HG02588 (cell line): ENCODE data around the gene TSPAN31.
"Not testable (repeated sequence)": the region's sequence is repeated elsewhere in the genome, so short reads cannot be mapped to it uniquely, and the experiment has no call there.

ENCODE experiments used
- ATAC-seq: cut with Tn5 transposase; IDR thresholded peaks from one replicate; pipeline ENCODE4 v1.9.1; 2021; ENCODE audit warnings: mild to moderate bottlenecking, moderate library complexity; ENCODE audit not compliant: unreplicated experiment

TSPAN31 gene

GRCh38 chr12:57765698-57766463 lies 21.0 kb downstream of the TSPAN31 start:
- ATAC-seq = no peak

DNA sequence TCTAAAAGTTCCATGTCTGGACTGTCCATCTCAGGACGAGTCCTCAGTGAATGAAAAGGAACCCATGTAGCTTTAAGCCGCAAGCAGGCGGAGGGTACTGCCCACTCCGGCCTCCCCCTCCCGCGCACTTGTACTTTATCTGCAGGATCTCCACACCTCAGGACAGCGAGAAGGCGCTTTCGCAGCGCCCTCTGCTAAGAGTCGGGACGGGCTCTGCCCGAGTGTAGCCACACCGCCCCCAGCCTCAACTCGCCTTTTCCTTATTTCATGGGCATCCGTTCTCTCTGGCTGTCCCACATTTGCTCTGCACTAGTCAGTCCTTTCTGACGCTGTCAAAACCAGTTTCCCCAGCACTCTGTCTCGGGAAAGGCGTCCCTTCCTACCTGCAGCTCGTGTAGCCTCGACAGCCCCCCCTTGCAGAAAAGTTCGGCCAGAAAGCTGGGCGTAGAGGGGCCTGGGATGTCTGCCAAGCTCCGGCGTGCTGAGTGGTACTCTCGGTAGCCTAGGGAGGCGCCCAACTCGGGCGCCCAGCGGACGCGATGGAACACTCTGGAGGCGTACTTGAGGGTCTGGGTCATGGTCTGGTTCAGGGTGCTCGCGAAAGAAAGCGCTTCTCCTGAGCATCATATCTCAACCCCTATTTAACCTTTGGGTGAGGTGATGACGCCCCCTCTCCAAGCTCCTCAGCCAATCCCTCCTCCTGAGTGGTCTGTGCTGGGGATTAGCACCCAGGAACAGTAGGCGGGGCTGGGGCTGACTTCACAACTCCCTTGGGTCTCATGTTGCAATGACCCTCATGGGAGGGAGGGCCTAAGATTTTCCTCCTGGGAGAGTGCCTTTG lies 21.8 kb downstream of the TSPAN31 start, which contains the start of gene CYP27B1:
Gene CYP27B1, minus strand, starts transcription at position 615 of the 841 bp plus-strand sequence. Its CDS starts 37 bp downstream, at position 578.
- no peak for ATAC-seq

GRCh38 chr12:57767305-57767698 lies 22.5 kb downstream of the TSPAN31 start:
- ATAC-seq = no peak

DNA sequence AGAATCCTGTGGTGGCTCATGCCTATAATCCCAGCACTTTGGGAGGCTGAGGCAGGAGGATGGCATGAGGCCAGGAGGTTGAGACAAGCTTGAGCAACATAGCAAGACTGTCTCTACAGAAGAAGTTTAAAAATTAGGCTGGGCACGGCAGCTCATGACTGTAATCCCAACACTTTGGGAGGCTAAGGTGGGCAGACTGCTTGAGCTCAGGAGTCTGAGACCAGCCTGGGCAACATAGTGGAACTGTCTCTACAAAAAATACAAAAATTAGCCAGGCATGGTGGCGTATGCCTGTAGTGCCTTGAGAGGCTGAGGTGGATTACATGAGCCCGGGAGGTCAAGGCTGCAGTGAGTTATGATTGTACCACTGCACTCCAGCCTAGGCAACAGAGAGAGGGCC lies 23.0 kb downstream of the TSPAN31 start:
- ATAC-seq = no peak

DNA sequence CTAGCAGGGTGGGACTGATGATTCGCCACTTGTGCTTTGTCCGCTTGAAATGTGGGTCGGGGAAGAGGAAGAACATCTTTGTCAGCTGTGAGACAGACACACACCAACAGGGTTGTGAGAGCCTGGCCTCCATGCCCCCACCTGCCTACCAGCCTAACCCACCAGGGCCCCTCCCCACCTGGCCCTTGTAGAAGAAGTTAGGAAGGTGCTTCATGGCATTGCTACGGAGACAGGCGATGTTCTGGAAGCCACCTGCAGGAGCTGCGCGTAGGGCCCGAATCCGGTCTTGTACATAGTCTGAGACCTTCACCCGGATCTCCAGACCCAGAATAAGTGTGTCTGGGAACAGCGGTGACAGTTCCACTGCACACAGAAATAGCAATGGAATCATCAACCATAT lies 24.8 kb downstream of the TSPAN31 start:
- no peak for ATAC-seq

- no peak for ATAC-seq
Measured at GRCh38 chr12:57770734-57771133, 25.9 kb downstream of the TSPAN31 start.

DNA sequence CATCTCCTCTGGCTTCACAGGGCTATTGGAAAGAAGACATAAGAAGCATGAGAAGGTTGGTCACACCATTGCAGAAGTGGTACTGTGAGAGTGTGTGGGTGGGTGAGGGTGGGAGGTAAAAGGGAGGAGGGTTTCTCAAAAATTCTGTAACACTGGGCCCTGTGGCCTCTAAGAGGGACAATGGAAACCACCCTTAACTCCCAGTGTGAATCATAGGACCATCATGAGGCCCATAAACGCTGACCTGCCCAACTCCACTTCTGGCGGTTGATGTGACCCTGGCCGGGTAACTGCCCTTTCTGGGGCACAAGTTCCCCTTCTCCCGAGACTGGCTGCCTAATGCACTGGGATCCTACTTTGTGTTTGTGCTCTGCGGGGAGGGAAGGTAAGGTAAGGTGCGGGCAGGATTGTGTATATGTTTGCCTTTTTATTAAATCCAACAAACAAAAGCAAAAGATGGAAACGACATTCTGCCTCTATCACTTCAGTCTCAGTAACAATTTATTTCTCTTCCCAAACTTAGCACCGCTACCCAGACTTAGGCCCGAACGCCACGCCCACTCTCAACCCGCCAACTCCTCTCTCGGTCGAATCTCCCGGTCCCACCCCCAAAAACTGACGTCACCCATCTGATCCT lies 26.5 kb downstream of the TSPAN31 start:
- ATAC-seq = peak; percentile 65

- ATAC-seq = peak; percentile 76
Measured at GRCh38 chr12:57771873-57772428, 27.1 kb downstream of the TSPAN31 start, which contains the start of gene METTL1. Gene METTL1 (minus strand): TSS chr12:57772105. CDS start chr12:57772083, 22 bp downstream.

- peak; percentile 25 for ATAC-seq
Measured at GRCh38 chr12:57772429-57773322, 27.8 kb downstream of the TSPAN31 start, which contains the start of gene EEF1AKMT3. Gene EEF1AKMT3 (plus strand): TSS chr12:57772614. CDS start chr12:57772725, 111 bp downstream.

GRCh38 chr12:57774634-57775033 lies 29.8 kb downstream of the TSPAN31 start:
- ATAC-seq = not testable (repeated sequence)

DNA sequence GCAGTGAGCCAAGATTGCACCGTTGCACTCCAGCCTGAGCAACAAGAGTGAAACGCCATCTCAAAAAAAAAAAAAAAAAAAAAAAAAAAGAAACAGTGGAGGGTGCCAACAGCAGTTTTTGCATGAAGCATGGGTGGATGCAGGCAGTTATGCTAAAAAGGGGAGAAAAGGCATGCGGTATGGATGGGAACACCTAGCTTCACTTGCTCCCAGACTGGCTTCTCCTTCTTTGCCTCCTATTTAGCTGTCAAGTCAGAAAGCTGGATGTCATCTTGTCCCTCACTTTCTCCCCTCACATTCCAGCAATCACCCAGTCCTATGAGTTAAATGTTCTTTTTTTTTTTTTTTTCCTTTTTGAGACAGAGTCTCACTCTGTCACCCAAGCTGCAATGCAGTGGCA lies 30.2 kb downstream of the TSPAN31 start:
- ATAC-seq = no peak

- ATAC-seq = no peak
Measured at GRCh38 chr12:57775563-57776246, 30.9 kb downstream of the TSPAN31 start.

- ATAC-seq = no peak
Measured at GRCh38 chr12:57776247-57776587, 31.4 kb downstream of the TSPAN31 start.

DNA sequence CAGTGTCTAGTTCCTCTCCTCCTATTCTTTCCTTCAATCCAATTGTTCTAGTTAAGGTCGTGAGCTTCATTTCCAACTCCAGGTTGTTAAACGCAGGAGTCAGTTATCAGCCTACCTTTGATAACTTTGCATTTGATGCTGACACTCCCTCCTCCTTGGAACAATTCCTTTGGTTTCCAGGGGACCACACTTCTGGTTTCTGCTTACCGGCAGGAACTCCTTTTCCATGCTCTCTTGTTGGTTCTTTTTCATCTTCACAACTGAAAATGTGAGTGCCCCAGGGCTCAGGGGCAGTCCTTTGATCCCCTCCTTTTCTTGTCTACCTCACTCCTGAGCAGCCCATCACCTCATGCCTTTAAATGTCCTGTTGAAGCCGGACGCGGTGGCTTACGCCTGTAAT lies 32.5 kb downstream of the TSPAN31 start:
- ATAC-seq = no peak

DNA sequence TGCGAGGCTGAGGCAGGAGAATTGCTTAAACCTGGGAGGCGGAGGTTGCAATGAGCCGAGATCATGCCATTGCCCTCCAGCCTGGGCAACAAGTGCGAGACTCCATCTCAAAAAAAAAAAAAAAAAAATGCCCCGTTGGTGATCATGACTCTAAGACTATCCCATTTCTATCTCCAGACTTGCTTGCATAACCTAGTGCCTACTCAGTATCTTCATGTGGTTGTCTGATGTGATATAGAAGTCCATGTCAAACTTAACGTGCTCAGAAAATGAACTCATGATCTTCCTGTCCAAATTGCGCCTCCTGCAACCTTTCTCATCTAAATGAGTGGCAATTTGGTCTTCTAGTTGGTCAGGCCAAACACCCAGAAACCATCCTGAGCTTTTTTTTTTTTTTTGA lies 33.1 kb downstream of the TSPAN31 start:
- no peak for ATAC-seq

GRCh38 chr12:57779736-57780135 lies 34.9 kb downstream of the TSPAN31 start:
- ATAC-seq = no peak

DNA sequence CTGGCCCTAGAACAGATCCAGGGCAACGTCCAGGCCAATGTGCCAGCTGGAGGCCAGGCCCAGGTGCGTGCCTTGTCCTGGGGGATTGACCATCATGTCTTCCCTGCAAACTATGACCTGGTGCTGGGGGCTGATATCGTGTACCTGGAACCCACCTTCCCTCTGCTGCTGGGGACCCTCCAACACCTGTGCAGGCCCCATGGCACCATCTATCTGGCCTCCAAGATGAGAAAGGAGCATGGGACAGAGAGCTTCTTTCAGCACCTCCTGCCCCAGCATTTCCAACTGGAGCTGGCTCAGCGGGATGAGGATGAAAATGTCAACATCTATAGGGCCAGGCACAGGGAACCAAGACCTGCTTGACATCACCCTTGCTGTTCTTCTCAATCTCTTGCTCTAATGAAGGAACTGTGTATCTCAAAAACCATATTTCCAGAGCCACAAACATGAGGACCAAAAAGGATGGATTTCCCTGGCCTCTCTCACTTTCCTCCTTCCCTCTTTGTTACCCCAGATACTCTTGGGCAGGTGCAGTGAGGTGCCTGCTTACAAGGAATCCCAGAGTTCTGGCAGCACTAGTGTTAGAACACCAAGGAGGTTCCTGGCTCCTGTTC lies 35.6 kb downstream of the TSPAN31 start:
- ATAC-seq = no peak

GRCh38 chr12:57781244-57781643 lies 36.4 kb downstream of the TSPAN31 start:
- no peak for ATAC-seq

DNA sequence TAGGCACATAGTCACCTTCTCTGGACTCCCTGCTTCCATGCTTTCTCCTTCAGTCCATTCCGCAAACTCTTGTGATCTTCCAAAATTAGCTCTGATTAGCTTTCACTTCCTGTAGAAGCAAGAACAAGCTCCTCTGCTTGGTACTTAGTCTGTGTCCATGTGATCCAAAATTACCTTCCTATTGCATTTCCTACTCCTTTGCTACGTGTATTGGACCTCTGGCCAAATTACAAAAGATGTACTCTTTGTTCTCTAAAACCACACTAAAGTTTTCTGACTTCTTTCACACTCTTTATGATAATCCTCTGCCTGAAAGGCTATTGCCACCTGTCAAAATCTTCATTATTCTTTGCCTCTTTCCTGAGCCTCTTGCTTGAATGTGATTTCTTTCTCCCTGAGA lies 37.0 kb downstream of the TSPAN31 start:
- no peak for ATAC-seq
